ENCODE results near the gene EIF2AK2. TPM values are rescaled to one million over a fixed set of nuclear protein-coding genes. Genes with fewer than 3 reads are reported as not detected.

Gene EIF2AK2
- total and polyA plus RNA-seq, 12 donors, result 5.6 to 48.5 (median 33.6) TPM

DNA sequence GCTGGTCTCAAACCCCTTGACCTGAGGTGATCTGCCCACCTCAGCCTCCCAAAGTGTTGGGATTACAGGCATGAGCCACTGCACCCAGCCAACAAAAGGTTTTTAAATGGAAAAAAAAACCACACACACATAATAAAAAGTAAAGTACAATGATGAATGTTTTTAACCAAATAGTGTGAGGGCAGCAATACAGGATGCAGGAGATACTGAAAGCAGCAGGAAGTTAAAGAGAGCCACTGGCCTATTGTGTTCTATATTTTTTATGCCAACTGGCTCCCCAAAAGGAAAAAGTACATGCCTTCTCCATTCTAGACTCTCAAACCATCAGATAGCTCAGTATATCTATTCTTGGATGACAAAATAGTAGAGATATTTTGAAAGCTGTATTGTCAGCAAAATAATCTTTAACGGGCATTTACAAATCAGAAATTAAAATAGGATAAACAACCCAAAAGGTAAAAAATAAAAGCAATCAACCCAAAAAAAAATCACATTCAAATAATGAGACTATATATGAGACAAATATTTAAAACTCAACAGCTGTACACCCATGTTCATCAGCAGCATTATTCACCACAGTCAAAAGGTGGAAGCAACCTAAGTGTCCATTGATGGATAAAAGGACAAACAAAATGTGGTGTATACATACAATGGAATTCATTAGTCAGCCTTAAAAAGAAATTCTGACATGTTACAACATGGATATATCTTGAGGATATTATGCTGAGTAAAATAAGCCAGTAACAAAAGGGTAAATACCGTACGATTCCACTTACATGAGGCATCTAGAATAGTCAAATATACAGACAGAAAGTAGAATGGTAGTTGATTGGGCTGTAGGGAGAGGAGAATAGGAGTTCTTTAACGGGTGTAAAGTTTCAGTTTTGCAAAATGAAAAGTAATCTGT is 46.2 kb downstream of the EIF2AK2 start:
- no peaks in the 10 kb centered on the region for H3K27me3 ChIP-seq
- intact Hi-C loops (cut with DNase I), result no loop called here
- no peak for TF ChIP-seq CTCF (IDR thresholded peaks at IDR 0.05)
- no peak for TF ChIP-seq POLR2A (IDR thresholded peaks at IDR 0.05)
- DNase-seq, result no peak
- H3K9me3 ChIP-seq (replicated peaks in 1 of 3), result no peaks in the 10 kb centered on the region
- H3K4me1 ChIP-seq (replicated peaks in 1 of 2), result no peaks in the 10 kb centered on the region
- 95 to 98% (median 96%) methylated on average over 4 of the region's 4 CpGs for WGBS, 4 donors
- H3K27ac ChIP-seq, result no peak overlapping the region
- peaks cover 0 to 52% of the 10 kb centered on the region in 2 donors for H3K36me3 ChIP-seq (replicated peaks in 1 of 2)
- H3K4me3 ChIP-seq, result no peak overlapping the region

DNA sequence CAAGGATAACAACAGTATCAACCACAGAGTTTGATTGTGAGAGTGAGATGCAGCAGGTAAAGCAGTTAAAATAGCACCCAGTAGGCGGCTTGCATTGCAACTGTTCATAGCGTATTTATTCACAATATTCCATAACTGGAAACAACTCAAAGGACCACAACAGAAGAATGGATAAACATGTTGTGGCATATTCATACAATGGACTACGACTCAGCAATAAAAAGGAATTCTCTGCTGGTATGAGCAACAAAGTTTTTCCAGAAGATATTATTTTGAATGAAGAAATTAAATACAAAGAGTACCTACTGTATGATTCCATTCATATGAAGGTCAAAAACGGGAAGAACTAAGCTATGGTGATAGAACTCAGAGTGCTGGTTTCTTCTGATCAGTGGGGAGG is 47.3 kb downstream of the EIF2AK2 start:
- Histone ChIP-seq H3K9me3 (replicated peaks in 1 of 3) (no peaks in the 10 kb centered on the region), H3K36me3 (replicated peaks in 1 of 2) (peaks cover 0 to 48% of the 10 kb centered on the region in 2 donors), H3K27me3 (no peaks in the 10 kb centered on the region), H3K4me1 (replicated peaks in 1 of 2) (no peaks in the 10 kb centered on the region), H3K4me3 (no peak overlapping the region), H3K27ac (no peak overlapping the region)
- WGBS, 4 donors, result 94 to 99% (median 96%) methylated on average over 4 of the region's 4 CpGs
- TF ChIP-seq CTCF (IDR thresholded peaks at IDR 0.05), result no peak
- TF ChIP-seq POLR2A (IDR thresholded peaks at IDR 0.05), result no peak
- no peak for DNase-seq
- intact Hi-C loops (cut with DNase I), result no loop called here

- no peak for DNase-seq
- intact Hi-C loops (cut with DNase I), result no loop called here
- TF ChIP-seq POLR2A (IDR thresholded peaks at IDR 0.05) (no peak), CTCF (IDR thresholded peaks at IDR 0.05) (no peak)
- H3K4me3 ChIP-seq, result no peak overlapping the region
- H3K27me3 ChIP-seq, result no peaks in the 10 kb centered on the region
- WGBS, 4 donors, result 84 to 88% (median 88%) methylated on average over 5 of the region's 5 CpGs
- H3K4me1 ChIP-seq (replicated peaks in 1 of 2), result peaks cover 0 to 7% of the 10 kb centered on the region in 2 donors
- no peaks in the 10 kb centered on the region for H3K9me3 ChIP-seq (replicated peaks in 1 of 3)
- peaks cover 0 to 46% of the 10 kb centered on the region in 2 donors for H3K36me3 ChIP-seq (replicated peaks in 1 of 2)
- H3K27ac ChIP-seq, result no peak overlapping the region
These were observed 51.6 kb downstream of the EIF2AK2 start for GRCh38 chr2:37105150-37105549.

DNA sequence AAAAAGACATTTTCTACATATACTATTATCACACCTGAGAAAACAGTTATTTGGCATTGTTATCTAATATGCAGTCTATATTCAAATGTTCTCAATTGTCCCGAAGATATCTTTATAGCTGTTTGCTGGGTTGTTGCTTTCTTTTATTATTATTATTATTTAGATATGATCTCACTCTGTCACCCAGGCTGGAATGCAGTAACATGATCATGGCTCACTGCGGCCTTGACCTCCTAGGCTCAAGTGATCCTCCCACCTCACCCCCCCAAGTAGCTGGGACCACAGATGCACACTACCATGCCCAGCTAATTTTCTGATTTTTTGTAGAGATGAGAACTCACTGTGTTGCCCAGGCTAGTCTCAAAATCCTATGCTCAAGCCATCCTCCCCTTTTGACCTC is 52.6 kb downstream of the EIF2AK2 start:
- Histone ChIP-seq H3K4me1 (replicated peaks in 1 of 2) (peaks cover 0 to 7% of the 10 kb centered on the region in 2 donors), H3K36me3 (replicated peaks in 1 of 2) (peaks cover 0 to 45% of the 10 kb centered on the region in 2 donors), H3K27ac (peak overlapping the region in 2 of 5 donors; percentile 26 to 61), H3K27me3 (no peaks in the 10 kb centered on the region), H3K9me3 (replicated peaks in 1 of 3) (no peaks in the 10 kb centered on the region), H3K4me3 (no peak overlapping the region)
- DNase-seq, result no peak
- TF ChIP-seq POLR2A (IDR thresholded peaks at IDR 0.05), result no peak
- TF ChIP-seq CTCF (IDR thresholded peaks at IDR 0.05), result no peak
- intact Hi-C loops (cut with DNase I), result no loop called here
- 91 to 98% (median 96%) methylated on average over 2 of the region's 2 CpGs for WGBS, 4 donors

Data from adrenal gland (tissue), 12 donors.